ENCODE data around the gene CDK8.
"Not testable (repeated sequence)": the region's sequence is repeated elsewhere in the genome, so short reads cannot be mapped to it uniquely, and the experiment has no call there.

CDK8 gene

GRCh38 chr13:26310470-26310869 lies 56.5 kb downstream of the CDK8 start:
- H3K27ac ChIP-seq (ENCODE audit: low read depth, low read length, severe bottlenecking), result no peak overlapping the region
- no peaks in the 10 kb centered on the region for H3K9me3 ChIP-seq (ENCODE audit: control insufficient read depth, low read length)
- no peak overlapping the region for H3K4me3 ChIP-seq (ENCODE audit: extremely low read depth, insufficient read depth, low read length, poor library complexity, severe bottlenecking)
- H3K36me3 ChIP-seq (ENCODE audit: control insufficient read depth, insufficient read depth, low read length), result no peaks in the 10 kb centered on the region
- 85 to 93% methylated on average over 5 of the region's 5 CpGs for WGBS, 2 experiments (ENCODE audit: insufficient coverage in 2 of 2)
- H3K4me1 ChIP-seq (ENCODE audit: control insufficient read depth, insufficient read depth, low read length, poor library complexity, severe bottlenecking), result no peaks in the 10 kb centered on the region

GRCh38 chr13:26312019-26312418 lies 58.1 kb downstream of the CDK8 start:
- not testable (repeated sequence) for H3K4me3 ChIP-seq (ENCODE audit: extremely low read depth, insufficient read depth, low read length, poor library complexity, severe bottlenecking); H3K27ac ChIP-seq (ENCODE audit: low read depth, low read length, severe bottlenecking); H3K4me1 ChIP-seq (ENCODE audit: control insufficient read depth, insufficient read depth, low read length, poor library complexity, severe bottlenecking); H3K9me3 ChIP-seq (ENCODE audit: control insufficient read depth, low read length); H3K36me3 ChIP-seq (ENCODE audit: control insufficient read depth, insufficient read depth, low read length)
- WGBS, 2 experiments (ENCODE audit: insufficient coverage in 2 of 2), result 86 to 94% methylated on average over 7 of the region's 7 CpGs

DNA sequence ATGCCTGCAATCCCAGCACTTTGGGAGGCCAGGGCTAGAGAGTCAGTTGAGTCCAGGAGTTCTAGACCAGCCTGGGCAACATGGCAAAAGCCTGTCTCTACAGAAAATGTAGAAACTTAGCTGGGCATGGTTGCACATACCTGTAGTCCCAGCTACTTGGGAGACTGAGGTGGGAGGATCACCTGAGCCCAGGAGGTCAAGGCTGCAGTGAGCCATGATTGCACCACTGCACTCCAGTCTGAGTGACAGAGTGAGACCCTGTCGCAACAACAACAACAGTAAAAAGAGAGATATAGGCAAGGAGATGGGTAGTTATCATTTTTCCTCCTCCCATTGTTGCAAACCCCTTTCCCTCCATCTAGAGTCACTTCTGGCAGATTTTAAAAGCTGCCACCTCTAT lies 62.2 kb downstream of the CDK8 start:
- not testable (repeated sequence) for H3K9me3 ChIP-seq (ENCODE audit: control insufficient read depth, low read length); H3K36me3 ChIP-seq (ENCODE audit: control insufficient read depth, insufficient read depth, low read length); H3K27ac ChIP-seq (ENCODE audit: low read depth, low read length, severe bottlenecking); H3K4me3 ChIP-seq (ENCODE audit: extremely low read depth, insufficient read depth, low read length, poor library complexity, severe bottlenecking); H3K4me1 ChIP-seq (ENCODE audit: control insufficient read depth, insufficient read depth, low read length, poor library complexity, severe bottlenecking)
- no CpG with 5 or more reads among the region's 1 CpG for WGBS, 2 experiments (ENCODE audit: insufficient coverage in 2 of 2)

DNA sequence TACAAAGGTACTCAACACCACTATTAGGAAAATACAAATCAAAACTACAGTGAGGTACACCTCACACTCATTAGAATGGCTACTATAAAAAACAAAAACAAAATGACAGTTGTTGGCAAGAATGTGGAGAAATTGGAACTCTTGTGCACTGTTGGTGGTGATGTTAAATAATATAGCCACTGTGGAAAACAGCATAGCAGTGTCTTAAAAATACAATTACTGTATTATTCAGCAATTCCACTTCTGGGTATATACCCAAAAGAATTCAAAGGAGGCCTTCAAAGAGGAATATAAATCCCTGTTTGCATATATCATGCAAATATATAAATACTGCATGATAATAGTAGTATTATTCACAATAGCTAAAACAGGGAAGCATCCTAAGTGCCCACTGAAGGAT lies 66.8 kb downstream of the CDK8 start:
- peaks cover under 1% of the 10 kb centered on the region for H3K4me1 ChIP-seq (ENCODE audit: control insufficient read depth, insufficient read depth, low read length, poor library complexity, severe bottlenecking)
- no peak overlapping the region for H3K4me3 ChIP-seq (ENCODE audit: extremely low read depth, insufficient read depth, low read length, poor library complexity, severe bottlenecking)
- no peak overlapping the region for H3K27ac ChIP-seq (ENCODE audit: low read depth, low read length, severe bottlenecking)
- no peaks in the 10 kb centered on the region for H3K36me3 ChIP-seq (ENCODE audit: control insufficient read depth, insufficient read depth, low read length)
- H3K9me3 ChIP-seq (ENCODE audit: control insufficient read depth, low read length), result no peaks in the 10 kb centered on the region

- no peaks in the 10 kb centered on the region for H3K36me3 ChIP-seq (ENCODE audit: control insufficient read depth, insufficient read depth, low read length)
- no peaks in the 10 kb centered on the region for H3K9me3 ChIP-seq (ENCODE audit: control insufficient read depth, low read length)
- H3K27ac ChIP-seq (ENCODE audit: low read depth, low read length, severe bottlenecking), result no peak overlapping the region
- WGBS, 2 experiments (ENCODE audit: insufficient coverage in 2 of 2), result no CpG with 5 or more reads among the region's 2 CpGs
- H3K4me3 ChIP-seq (ENCODE audit: extremely low read depth, insufficient read depth, low read length, poor library complexity, severe bottlenecking), result no peak overlapping the region
- peaks cover 4% of the 10 kb centered on the region for H3K4me1 ChIP-seq (ENCODE audit: control insufficient read depth, insufficient read depth, low read length, poor library complexity, severe bottlenecking)
Observed at GRCh38 chr13:26323127-26323526, 69.2 kb downstream of the CDK8 start.

- peaks cover 4% of the 10 kb centered on the region for H3K4me1 ChIP-seq (ENCODE audit: control insufficient read depth, insufficient read depth, low read length, poor library complexity, severe bottlenecking)
- WGBS, 2 experiments (ENCODE audit: insufficient coverage in 2 of 2), result no CpG with 5 or more reads among the region's 1 CpG
- H3K36me3 ChIP-seq (ENCODE audit: control insufficient read depth, insufficient read depth, low read length), result no peaks in the 10 kb centered on the region
- H3K4me3 ChIP-seq (ENCODE audit: extremely low read depth, insufficient read depth, low read length, poor library complexity, severe bottlenecking), result no peak overlapping the region
- no peak overlapping the region for H3K27ac ChIP-seq (ENCODE audit: low read depth, low read length, severe bottlenecking)
- no peaks in the 10 kb centered on the region for H3K9me3 ChIP-seq (ENCODE audit: control insufficient read depth, low read length)
Observed at GRCh38 chr13:26323764-26324163, 69.8 kb downstream of the CDK8 start.

DNA sequence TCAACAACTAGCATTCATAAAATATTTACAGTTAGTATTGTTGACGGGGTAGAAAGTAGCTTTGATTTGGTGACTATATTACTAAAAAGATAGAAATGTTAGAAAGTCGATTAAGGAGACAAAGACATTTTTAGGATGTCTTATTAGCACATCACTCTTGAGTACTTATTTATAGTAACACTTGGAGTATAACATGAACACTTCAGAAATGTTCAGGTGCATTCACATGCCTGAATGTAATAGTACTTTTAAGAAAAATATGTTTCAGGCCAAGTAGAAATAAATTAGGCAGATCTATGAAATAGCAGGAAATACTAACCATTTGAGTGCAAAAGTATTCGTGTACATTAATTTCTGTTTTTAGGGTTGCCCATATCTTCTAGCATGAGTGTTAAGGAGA lies 70.4 kb downstream of the CDK8 start:
- peaks cover 4% of the 10 kb centered on the region for H3K4me1 ChIP-seq (ENCODE audit: control insufficient read depth, insufficient read depth, low read length, poor library complexity, severe bottlenecking)
- H3K36me3 ChIP-seq (ENCODE audit: control insufficient read depth, insufficient read depth, low read length), result no peaks in the 10 kb centered on the region
- 100% methylated on average over 1 of the region's 3 CpGs; no CpG with 5 or more reads in 1 of the 2 experiments for WGBS, 2 experiments (ENCODE audit: insufficient coverage in 2 of 2)
- H3K27ac ChIP-seq (ENCODE audit: low read depth, low read length, severe bottlenecking), result no peak overlapping the region
- no peak overlapping the region for H3K4me3 ChIP-seq (ENCODE audit: extremely low read depth, insufficient read depth, low read length, poor library complexity, severe bottlenecking)
- H3K9me3 ChIP-seq (ENCODE audit: control insufficient read depth, low read length), result no peaks in the 10 kb centered on the region

GRCh38 chr13:26324867-26325266 lies 70.9 kb downstream of the CDK8 start:
- Histone ChIP-seq H3K9me3 (ENCODE audit: control insufficient read depth, low read length) (no peaks in the 10 kb centered on the region), H3K27ac (ENCODE audit: low read depth, low read length, severe bottlenecking) (no peak overlapping the region), H3K4me1 (ENCODE audit: control insufficient read depth, insufficient read depth, low read length, poor library complexity, severe bottlenecking) (peaks cover 4% of the 10 kb centered on the region), H3K36me3 (ENCODE audit: control insufficient read depth, insufficient read depth, low read length) (no peaks in the 10 kb centered on the region), H3K4me3 (ENCODE audit: extremely low read depth, insufficient read depth, low read length, poor library complexity, severe bottlenecking) (no peak overlapping the region)

DNA sequence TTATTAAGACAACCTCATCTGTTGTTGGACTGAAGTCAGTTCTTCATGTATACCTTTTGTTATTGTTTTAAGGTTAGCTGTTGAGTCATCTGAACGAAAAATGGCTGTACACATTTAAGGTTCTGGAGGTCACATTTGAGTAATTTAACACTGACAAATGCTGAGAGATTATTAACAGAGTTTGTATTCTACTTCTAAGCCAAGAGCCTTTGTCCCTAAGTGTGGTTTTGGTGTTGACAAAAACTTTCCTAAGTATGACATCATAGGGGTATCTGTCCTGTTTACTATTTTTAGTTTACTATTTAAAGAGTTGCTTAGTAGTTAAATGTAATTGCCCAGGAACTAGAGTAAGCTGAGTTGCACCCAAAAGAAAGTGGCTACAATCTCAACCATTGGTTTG lies 71.9 kb downstream of the CDK8 start:
- 75% methylated on average over 1 of the region's 1 CpG; no CpG with 5 or more reads in 1 of the 2 experiments for WGBS, 2 experiments (ENCODE audit: insufficient coverage in 2 of 2)
- H3K4me1 ChIP-seq (ENCODE audit: control insufficient read depth, insufficient read depth, low read length, poor library complexity, severe bottlenecking), result peaks cover 4% of the 10 kb centered on the region
- no peak overlapping the region for H3K4me3 ChIP-seq (ENCODE audit: extremely low read depth, insufficient read depth, low read length, poor library complexity, severe bottlenecking)
- H3K27ac ChIP-seq (ENCODE audit: low read depth, low read length, severe bottlenecking), result no peak overlapping the region
- H3K9me3 ChIP-seq (ENCODE audit: control insufficient read depth, low read length), result no peaks in the 10 kb centered on the region
- no peaks in the 10 kb centered on the region for H3K36me3 ChIP-seq (ENCODE audit: control insufficient read depth, insufficient read depth, low read length)

DNA sequence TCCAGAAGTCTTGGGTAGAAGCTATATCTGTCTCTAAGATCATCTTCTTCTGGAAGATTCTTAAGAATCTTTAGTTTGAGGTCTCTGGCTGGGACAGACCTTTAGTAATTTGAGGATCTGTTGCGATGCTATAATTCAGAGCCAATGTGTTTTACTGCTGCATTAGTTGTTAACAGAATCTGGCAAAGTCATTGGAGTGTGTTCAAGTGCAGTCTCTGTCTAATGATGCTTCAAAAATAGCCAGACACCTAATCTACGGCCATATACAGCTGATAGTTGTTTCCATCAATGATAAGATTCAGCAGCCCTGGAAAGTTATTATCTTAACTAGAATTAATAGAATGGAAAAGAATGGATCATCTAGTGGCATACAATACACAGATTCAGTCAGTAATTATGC lies 72.6 kb downstream of the CDK8 start:
- Histone ChIP-seq H3K4me1 (ENCODE audit: control insufficient read depth, insufficient read depth, low read length, poor library complexity, severe bottlenecking) (peaks cover 4% of the 10 kb centered on the region), H3K4me3 (ENCODE audit: extremely low read depth, insufficient read depth, low read length, poor library complexity, severe bottlenecking) (no peak overlapping the region), H3K36me3 (ENCODE audit: control insufficient read depth, insufficient read depth, low read length) (no peaks in the 10 kb centered on the region), H3K9me3 (ENCODE audit: control insufficient read depth, low read length) (no peaks in the 10 kb centered on the region), H3K27ac (ENCODE audit: low read depth, low read length, severe bottlenecking) (no peak overlapping the region)
- 100% methylated on average over 1 of the region's 2 CpGs; no CpG with 5 or more reads in 1 of the 2 experiments for WGBS, 2 experiments (ENCODE audit: insufficient coverage in 2 of 2)

GRCh38 chr13:26327940-26328725 lies 74.2 kb downstream of the CDK8 start:
- Histone ChIP-seq H3K36me3 (ENCODE audit: control insufficient read depth, insufficient read depth, low read length) (no peaks in the 10 kb centered on the region), H3K4me1 (ENCODE audit: control insufficient read depth, insufficient read depth, low read length, poor library complexity, severe bottlenecking) (peaks cover 4% of the 10 kb centered on the region), H3K27ac (ENCODE audit: low read depth, low read length, severe bottlenecking) (no peak overlapping the region), H3K9me3 (ENCODE audit: control insufficient read depth, low read length) (no peaks in the 10 kb centered on the region), H3K4me3 (ENCODE audit: extremely low read depth, insufficient read depth, low read length, poor library complexity, severe bottlenecking) (no peak overlapping the region)
- WGBS, 2 experiments (ENCODE audit: insufficient coverage in 2 of 2), result 83 to 88% methylated on average over 1 of the region's 1 CpG
